Measurements from ENCODE around the gene CCR2. TPM values are rescaled to one million over a fixed set of nuclear protein-coding genes. Genes with fewer than 3 reads are reported as not detected.
"Not testable (repeated sequence)": the region's sequence is repeated elsewhere in the genome, so short reads cannot be mapped to it uniquely, and the experiment has no call there.

CCR2 gene
- total RNA-seq, 2 donors from 2014 or later: 1.7 to 2.5 TPM

- intact Hi-C loops (cut with DNase I): no loop called here
These were observed 44.5 kb downstream of the CCR2 start for GRCh38 chr3:46398186-46398955.

GRCh38 chr3:46399098-46399497, 45.2 kb downstream of the CCR2 start:
- DNase-seq (ENCODE audit: low spot score): no peak
- intact Hi-C loops (cut with DNase I): no loop called here

More at GRCh38 chr3:46398186-46398955, 44.5 kb downstream of the CCR2 start:
- DNase-seq (ENCODE audit: low spot score): no peak

- intact Hi-C loops (cut with DNase I): no loop called here
- no peak for DNase-seq (ENCODE audit: low spot score)
These were observed 45.6 kb downstream of the CCR2 start for GRCh38 chr3:46399557-46399956.

GRCh38 chr3:46400000-46400734, 46.3 kb downstream of the CCR2 start:
- intact Hi-C loops (cut with DNase I): no loop called here
- DNase-seq (ENCODE audit: low spot score): no peak

GRCh38 chr3:46400846-46401245, 46.9 kb downstream of the CCR2 start:
- intact Hi-C loops (cut with DNase I): no loop called here

GRCh38 chr3:46401579-46401978, 47.7 kb downstream of the CCR2 start:
- intact Hi-C loops (cut with DNase I): no loop called here
- no peak for DNase-seq (ENCODE audit: low spot score)

More at GRCh38 chr3:46400846-46401245, 46.9 kb downstream of the CCR2 start:
- no peak for DNase-seq (ENCODE audit: low spot score)

- DNase-seq (ENCODE audit: low spot score); intact Hi-C loops (cut with DNase I): not testable (repeated sequence)
These were observed 49.0 kb downstream of the CCR2 start for GRCh38 chr3:46402902-46403301.

GRCh38 chr3:46405301-46406019, 51.5 kb downstream of the CCR2 start:
- no peak for DNase-seq (ENCODE audit: low spot score)
- intact Hi-C loops (cut with DNase I): no loop called here

- DNase-seq (ENCODE audit: low spot score): no peak
- intact Hi-C loops (cut with DNase I): no loop called here
These were observed 52.5 kb downstream of the CCR2 start for GRCh38 chr3:46406443-46406787.

- intact Hi-C loops (cut with DNase I): no loop called here
- DNase-seq (ENCODE audit: low spot score): peak; percentile 87
These were observed 53.1 kb downstream of the CCR2 start, which contains the start of the genes CCR5AS and CCRL2 for GRCh38 chr3:46406788-46407611. TSS of gene CCR5AS (minus strand) at chr3:46407066. TSS of gene CCRL2 (plus strand) at chr3:46407259. CDS start at chr3:46408080, 821 bp downstream.

GRCh38 chr3:46407970-46408369, 54.1 kb downstream of the CCR2 start:
- no peak for DNase-seq (ENCODE audit: low spot score)
- intact Hi-C loops (cut with DNase I): no loop called here

- intact Hi-C loops (cut with DNase I): no loop called here
- DNase-seq (ENCODE audit: low spot score): no peak
These were observed 54.9 kb downstream of the CCR2 start for GRCh38 chr3:46408853-46409252.

- no peak for DNase-seq (ENCODE audit: low spot score)
- intact Hi-C loops (cut with DNase I): no loop called here
These were observed 56.0 kb downstream of the CCR2 start for GRCh38 chr3:46409739-46410489.

Other genes starting within 250 kb of the CCR2 start
- gene CCR1, start 145.8 kb upstream of the CCR2 start, total RNA-seq: 10 to 100 TPM; 12.0 to 23.7 TPM
- gene CCR3, start 111.7 kb upstream of the CCR2 start, total RNA-seq: not detected
- 1 to 10 TPM; 1.9 to 2.1 TPM for gene CCR5, start 16.8 kb downstream of the CCR2 start, total RNA-seq
- gene CCRL2, start 53.1 kb downstream of the CCR2 start, total RNA-seq: 1 to 10 TPM; 2.0 to 2.4 TPM
- gene LTF, start 110.8 kb downstream of the CCR2 start, total RNA-seq: 1 to 10 TPM; 3.6 to 3.7 TPM
- not detected for gene RTP3, start 143.9 kb downstream of the CCR2 start, total RNA-seq
- gene LRRC2, start 212.2 kb downstream of the CCR2 start, total RNA-seq: 1 to 10 TPM; 1.9 to 5.7 TPM